KG1 (cell line): ENCODE measurements around the gene CDC37.

Source experiments
- DNase-seq: peaks from one replicate; lab custom pipeline; 2025; lab: John Stamatoyannopoulos, UW

The CDC37 gene

DNA sequence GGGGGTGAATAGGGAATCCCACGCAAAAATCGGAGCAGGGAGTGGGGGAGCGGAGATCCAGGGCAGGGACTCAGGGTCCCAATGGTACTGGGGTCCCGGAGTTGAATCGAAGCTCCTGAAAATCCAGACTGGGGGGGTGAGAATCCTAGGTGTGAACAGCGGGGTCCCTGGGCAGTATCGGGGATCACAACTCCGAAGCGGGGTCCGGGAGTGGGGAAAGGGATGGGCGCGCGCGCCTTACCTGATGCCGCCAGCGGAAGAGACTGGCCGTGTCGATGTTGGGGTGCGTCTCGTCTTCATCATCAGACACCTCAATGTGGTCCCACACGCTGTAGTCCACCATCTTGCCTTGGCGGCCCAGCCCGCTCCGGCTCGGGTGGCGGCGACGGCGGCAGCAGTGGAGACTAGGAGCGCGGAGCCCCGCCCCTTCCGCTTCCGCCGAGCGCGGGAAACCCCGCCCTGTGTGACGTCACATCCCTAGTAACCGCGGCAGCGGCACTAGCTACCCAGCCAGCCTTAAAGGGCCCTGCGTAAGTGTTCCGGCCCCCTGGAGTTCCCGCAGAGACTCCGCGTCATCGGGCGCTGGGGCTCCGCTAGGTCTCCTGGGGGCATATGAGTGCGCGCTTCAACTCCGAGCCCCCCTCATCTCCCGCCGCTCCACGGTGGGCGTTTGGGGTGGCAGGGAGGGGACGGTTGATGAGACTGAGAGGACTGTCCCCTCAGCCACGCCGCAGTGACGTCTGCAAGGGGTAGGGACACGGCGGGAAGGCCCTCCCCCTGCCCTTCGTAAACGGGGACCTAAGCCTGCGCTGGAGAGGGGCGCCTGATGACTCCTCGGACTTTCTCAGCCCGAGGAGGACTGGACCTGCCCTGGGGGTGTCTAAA lies at the start of gene CDC37:
Gene CDC37, minus strand, starts transcription at position 406 of the 885 bp plus-strand sequence. Its CDS starts 63 bp downstream, at position 343.
- peak; percentile 93 for DNase-seq

DNA sequence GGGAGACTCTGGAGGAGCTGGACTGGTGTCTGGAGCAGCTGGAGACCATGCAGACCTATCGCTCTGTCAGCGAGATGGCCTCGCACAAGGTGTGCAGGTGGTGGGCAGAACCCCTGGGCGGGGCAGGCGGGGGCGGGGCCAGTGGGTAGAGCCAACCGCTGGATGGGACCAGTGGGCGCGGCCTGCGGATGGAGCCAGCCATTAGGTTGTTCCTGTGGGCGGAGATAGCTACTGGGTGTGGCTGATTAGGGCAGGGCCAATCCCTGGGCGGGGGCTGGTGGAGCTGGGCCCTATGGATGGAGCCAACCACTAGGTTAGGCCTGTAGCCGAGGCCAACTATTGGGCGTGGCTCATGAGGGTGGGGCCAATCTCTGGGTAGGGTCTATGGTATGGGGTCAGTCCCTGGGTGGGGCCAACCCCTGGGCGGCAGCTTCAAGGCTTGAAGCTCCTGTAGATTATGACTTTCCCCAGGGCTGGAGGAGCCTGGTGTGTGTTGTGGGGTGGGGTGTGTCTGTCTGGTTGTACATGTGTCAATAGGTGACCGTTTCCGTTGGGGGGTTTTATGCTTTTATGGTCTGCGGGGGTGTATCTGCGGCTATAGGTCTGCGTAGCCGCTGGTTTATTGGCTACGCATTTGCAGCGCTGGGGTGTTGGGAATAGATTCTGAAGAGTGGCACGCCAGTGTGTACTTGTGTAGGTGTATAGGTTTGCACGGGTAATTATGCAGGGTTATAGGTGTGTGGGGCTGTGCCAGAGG lies 47.7 kb upstream of the CDC37 start:
- no peak for DNase-seq

DNA sequence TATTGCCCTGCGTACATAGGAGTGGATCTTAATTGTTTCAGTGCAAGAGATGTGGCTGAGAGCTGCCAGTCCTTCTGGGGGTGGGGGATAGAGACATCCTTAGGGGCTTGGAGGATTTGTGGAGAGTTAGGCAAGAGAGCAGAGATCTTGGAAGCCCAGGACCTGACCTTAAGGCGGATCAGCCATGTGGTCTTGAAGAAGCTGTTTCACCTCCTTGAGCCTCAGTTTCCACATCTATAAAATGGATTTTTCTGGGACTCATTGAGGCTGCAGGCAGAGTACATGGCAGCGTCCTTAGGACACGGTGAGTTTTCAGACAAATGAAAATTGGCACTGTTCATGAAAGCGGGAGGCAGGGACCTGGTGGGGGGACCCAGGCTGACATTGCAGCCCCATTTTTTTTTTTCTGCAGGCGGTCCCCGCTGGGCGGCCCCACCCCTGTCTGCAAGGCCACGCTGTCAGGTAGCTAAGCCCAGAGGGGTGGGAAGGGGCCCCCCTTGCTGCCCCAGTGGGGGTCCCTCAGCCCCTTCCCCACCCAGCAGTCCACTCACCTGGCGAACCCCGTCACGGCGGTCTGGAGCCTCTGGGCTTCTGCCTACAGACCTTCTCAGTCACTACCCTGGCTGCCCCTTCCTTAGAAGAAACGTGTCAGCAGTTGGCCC lies 47.0 kb upstream of the CDC37 start:
- no peak for DNase-seq

DNA sequence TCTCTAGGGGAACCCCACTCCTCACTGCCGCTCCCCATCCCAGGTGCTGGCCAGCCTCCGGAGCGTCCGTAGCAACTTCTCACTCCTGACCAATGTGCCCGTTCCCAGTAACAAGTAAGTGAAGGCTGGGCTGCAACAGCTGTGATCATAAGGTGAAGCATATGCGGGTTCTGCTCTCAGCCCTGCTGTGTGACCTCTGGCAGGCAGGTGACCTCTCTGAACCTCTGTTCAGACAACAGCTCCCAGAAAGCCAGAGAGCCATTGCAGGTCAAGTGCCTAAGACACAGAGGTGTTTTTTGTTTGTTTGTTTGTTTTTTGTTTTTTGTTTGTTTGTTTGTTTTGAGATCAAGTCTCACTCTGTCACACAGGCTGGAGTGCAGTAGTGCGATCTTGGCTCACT lies 45.7 kb upstream of the CDC37 start:
- no peak for DNase-seq

DNA sequence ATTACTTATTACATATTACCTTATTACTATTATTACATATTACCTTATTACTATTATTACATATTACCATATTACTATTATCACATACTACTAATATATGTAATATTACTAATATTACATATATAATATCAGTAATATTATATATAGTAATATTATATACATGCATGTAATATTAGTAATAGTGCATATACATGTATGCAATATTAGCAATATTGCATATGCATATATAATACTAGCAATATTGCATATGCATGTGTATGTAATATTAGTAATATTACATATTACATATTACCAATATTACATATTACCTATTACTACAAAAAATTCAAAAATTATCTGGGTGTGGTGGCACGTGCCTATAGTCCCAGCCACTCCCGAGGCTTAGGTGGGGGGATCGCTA lies 39.4 kb upstream of the CDC37 start:
- no peak for DNase-seq

DNA sequence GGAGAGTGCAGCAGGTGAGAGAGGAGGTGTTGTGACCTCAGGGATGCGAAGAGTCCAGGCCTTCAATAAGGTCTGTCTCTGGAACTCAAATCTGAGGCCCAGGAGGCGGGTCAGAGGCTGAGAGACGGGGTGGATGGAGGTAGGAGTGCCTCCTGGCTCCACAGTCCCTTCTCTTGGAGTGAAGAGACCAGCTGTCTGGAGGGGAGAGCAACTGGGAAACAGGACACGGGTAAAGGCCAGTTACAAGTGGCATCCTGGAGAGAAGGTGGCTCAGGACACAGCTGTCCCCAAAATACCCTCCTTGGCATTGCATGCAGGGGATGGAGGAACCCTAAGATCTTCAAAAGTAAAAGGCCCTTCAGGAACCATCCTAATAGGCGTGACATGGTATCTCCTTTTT lies 36.2 kb upstream of the CDC37 start:
- DNase-seq, result no peak

DNA sequence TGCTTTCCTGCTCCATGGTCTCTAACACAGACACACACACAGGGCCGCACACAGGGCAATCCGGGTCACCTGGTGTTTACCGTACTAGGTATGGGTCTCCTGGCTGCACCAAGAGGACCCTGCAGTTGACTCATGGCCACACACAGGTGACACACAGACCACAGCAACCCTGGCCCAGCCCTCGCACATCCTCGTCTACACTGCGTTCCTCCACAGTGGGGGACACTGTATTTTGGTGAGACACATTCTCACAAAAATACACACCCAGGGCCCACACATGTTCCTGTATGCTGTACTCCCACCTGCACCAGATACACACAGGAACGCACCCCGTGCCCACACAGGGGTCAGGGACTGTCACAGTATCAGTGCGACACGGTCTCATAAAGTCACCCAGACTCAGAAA lies 29.8 kb upstream of the CDC37 start:
- no peak for DNase-seq

DNA sequence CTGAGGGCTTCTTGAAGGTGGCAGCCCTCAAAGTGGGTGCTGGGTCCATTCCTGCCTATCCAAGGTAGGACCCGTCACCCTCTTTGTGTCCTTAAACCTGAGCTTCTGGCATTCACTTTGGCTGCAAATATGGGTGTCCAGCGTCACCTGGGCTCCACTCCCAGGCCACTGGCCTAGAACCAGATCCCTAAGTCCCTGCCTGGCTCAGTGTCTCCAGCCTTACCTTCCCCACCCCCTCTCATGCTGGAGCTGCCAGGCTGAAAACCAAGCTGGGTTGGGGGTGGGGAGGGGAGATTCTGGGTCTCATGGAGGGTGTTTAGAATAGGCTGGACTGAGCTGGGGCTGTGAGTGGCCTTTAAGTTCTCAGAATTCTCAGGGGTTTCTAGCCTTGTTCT lies 29.4 kb upstream of the CDC37 start:
- no peak for DNase-seq

DNA sequence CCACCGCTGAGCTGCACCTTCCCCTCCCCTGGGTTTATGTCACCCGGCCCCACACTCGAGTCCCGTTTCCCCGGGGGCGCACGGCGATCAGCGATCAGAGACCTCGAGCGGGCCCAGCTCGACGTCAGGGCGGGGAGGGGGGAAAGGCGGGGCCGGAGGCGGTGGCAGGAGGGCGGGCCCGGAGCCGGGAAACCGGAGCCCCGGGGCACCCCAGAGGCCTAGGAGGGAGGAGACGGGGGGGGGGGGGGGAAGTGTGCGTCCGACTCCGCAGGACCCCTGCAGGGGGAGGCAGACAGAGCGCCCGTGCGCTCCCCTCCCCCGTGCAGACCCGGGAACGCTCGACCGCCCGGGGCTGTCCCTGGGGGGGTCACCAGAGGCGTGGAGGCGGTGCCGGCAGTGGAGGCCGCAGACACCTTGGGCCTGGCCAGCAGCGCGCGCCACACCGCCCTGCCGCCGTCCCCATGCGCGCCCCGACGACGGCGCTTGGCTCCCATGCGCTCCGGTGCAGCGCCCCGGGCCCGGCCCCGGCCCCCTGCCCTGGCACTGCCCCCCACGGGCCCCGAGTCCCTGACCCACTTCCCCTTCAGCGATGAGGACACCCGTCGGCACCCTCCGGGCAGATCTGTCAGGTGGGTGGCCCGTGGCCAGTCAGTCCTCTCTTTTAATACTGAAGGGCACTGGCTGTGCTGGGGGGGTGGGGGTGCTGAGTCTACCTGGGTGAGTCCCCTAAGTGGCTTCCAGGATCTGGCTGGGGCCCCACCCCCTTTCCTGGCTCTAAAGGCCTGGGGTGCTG lies 28.8 kb upstream of the CDC37 start:
- DNase-seq, result no peak

DNA sequence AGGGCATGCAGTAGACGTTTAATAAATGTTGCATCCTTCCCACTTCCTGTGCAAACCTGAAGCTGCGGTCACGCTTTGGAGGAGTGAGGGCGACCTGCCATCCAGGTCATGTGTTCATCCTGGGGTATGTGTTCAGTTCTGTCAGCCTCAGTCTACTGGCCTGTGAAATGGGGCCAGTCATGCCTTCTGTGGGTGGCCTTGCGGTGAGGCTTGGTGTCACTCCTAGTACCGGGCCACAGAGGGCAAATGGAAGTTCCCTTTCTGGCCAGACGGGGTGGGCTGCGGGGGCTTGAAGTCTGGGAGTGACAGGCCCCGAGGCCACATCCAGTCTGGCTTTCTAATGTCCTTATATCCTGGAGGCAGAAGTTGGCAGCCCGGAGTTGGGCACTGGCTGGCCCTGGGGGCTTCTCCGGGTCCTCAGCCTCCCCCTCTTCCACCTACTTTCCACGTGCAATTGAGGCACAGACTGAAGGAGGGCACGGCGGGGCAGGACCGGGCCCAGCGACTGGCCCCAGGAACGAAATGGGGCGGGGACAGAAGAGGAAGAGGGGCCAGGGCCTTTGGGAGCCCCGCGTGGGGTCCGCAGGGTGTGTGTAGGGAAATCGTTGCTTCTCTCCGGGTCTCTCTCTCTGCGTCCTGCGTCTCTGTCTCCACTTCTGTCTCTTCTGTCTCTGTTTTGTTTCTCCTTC lies 28.1 kb upstream of the CDC37 start:
- DNase-seq, result no peak

DNA sequence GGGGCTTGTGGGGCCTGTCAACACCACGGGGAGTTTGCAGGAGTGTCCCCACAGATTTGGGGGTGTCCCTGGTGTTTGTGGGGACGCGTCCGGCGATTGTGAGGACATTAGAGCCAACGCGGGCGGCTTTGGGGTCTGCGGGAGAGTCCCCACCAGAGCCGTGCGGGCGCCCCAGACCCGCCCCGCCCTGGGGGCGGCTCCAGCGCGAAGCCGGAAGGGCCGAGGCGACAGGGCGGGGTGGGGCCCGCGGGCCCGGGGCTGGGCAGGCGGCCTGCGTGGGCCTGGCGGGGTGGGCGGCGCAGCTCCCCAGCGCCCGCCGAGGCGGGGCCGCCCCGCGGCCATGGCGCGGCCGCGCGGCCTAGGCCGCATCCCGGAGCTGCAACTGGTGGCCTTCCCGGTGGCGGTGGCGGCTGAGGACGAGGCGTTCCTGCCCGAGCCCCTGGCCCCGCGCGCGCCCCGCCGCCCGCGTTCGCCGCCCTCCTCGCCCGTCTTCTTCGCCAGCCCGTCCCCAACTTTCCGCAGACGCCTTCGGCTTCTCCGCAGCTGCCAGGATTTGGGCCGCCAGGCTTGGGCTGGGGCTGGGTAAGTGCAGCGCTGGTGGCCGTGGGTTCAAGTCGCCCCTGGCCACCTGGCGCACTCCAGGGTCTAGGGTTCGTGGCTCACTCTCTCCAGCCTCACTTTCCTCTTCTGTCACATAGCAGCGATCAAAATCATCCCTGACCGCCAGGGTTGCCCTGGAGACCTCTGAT lies 27.3 kb upstream of the CDC37 start:
- no peak for DNase-seq

DNA sequence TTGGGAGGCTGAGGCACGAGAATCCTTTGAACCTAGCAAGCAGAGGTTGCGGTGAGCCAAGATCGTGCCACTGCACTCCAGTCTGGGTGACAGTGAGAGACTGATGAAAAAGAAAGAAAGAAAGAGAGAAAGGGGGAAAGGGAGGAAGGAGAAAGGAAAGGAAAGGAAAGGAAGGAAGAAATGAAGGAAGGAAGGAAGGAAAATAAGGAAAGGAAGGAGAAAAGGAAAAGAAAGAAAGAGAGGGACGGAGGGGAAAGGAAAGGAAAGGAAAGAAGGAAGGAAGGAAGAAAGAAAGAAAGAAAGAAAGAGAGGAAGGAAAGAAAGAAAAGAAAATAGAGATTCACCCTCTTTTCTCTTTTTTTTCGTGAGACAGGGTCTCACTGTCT lies 25.6 kb upstream of the CDC37 start:
- no peak for DNase-seq

DNA sequence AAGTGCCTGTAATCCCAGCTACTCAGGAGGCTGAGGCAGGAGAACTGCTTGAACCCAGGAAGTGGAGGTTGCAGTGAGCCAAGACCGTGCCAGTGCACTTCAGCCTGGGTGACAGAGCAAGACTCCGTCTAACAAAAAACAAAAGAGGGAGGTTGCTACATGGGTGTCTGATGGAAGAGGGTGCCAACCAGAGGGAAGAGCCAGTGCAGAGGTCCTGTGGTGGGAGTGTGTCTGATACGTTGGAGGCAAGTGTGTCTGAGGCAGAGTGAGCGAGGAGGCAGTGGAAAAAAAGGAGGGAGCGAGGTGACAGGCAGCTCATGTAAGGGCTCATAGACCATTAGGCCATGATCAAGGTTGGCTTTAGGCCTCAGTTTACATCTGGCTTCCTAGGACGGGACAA lies 23.8 kb upstream of the CDC37 start:
- no peak for DNase-seq

DNA sequence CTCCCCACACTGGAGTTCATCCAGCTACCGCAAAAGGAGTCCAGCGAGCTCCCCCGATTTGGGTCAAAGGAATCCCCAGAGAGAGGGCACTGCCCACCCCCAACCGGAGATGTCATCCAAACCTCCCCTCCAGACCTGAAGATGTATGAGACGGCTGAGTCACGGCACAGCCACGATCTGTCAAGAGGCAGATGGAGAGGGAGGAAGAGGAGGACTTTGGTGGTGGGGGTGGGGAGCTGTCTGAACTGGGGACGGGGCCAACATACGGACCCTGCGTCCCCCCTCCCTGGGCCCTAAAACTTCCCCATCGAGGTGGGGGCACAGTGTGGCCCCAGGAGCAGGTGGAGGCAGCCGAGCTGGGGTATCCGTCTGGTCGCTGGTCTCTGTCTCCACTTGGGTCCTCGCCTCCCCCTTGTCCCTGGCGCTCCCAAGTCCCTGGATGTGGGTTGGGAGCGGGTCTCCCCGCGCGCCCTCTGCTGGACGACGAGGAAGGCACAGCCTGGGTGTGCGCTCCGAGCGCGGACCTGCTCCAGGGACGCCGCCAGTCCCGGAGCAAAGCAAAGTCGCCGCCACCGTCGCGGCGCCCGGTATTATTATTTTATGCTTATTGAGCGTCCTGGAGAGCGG lies 20.8 kb upstream of the CDC37 start:
- no peak for DNase-seq

DNA sequence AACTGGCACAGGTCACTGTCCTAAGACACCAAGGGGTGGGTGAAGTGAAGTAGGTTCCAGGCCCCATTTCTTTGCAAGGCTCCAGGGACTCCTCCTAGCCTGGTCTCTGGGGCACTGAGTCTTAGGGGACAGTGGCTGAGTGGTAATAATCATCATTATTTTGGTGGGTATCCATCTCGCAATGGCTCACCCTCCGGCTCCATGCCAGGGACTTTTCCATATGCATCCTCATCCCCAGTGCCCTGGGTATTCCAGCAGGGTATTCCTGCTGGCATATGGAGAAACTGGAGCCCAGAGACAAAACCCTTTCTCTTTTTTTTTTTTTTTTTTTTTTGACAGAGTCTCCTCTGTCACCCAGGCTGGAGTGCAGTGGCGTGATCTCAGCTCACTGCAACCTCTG lies 19.5 kb upstream of the CDC37 start:
- DNase-seq, result no peak

DNA sequence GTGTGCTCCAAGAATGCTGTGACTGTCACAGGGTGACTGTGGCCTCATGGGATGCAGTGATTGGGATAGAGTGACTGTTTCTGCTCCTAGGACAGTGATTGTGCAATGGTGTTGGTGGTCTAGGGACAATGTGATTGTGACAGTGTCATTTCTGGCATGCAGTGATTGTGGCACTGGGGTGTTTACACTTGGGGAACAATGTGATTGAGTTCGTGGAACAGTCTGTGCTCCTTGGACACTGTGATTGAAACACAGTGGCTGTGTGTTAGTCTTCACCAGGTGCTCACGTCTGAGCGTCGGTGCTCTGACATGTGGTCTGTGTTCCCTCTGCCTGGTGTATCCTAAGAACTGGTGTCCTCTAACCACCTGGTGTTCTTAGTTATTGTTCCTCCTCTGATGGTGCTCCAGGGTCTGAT lies 18.7 kb upstream of the CDC37 start:
- DNase-seq, result no peak

DNA sequence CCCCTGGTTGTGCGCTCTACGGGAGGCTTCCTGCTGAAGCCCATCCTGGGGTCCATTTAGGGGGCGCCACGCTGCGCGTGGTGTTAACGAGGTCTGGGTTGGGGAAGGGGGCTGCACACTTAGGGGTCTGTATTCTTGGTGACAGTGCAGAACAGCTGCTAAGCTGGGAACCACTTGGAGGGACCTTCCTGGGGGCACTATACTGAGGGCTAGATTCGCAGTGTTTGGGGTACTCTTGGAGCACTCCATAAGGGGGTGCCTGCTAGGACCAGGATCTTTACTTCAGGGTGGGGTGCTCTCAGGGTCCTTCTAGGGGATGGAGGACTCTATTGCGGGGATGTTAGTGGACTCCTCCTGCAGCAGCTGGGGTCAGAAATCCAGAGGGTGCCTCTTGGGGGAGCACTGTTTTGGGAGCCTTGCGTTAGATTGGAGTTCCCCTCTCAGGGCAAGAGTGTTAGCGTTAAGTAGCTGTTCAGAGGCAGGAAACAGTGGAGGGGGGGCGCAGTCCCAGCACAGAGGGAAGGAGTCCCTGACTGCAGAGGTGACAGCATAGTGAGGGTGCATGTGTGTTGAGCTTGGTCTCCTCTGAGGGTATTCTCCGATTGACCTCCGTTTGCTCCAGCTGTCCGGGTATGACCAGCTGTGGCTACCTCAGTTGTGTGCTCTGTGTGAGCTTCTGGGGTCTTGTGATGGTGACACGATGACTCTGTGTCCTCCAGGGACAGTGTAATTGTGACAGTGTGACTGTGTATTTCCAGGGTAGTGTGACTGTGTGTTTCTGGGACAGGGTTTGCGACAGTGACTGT lies 18.1 kb upstream of the CDC37 start:
- DNase-seq, result no peak

DNA sequence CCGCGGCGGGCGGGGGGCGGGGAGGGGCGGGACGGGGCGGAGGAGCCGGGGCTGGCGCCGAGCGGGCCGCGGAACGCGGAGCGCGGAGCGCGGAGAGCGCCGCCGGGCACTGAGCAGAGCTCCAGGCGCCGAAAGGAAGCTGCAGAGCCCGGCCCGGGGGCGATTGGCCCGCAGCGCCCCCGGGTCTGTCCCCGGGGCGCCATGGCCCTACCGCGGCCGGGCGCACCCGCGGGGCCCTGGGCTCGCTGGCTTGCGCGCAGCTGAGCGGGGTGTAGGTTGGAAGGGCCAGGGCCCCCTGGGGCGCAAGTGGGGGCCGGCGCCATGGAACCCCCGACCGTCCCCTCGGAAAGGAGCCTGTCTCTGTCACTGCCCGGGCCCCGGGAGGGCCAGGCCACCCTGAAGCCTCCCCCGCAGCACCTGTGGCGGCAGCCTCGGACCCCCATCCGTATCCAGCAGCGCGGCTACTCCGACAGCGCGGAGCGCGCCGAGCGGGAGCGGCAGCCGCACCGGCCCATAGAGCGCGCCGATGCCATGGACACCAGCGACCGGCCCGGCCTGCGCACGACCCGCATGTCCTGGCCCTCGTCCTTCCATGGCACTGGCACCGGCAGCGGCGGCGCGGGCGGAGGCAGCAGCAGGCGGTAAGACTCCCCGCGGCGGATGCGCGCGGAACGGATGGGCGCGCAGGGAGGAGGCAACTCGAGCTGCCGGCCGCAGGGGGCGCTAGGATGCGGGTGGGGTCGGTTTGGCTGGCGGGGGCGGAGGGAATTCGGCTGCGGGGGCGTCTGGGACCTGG lies 17.3 kb upstream of the CDC37 start, which contains the start of gene PDE4A:
Gene PDE4A, plus strand, starts transcription at position 95 of the 796 bp plus-strand sequence. Its CDS starts 227 bp downstream, at position 322.
- DNase-seq, result no peak
